KOPT-K1 (cell line): ENCODE measurements around the gene KCNN1.

Experiments used
- H3K27ac ChIP-seq: fragments of 200-600 bp; sonication (generic); 2 replicates; pipeline ENCODE4 v1.5.1; 2016; ENCODE audit warnings: antibody characterized with exemption, mild to moderate bottlenecking, low read depth, low read length; ENCODE audit not compliant: poor library complexity, severe bottlenecking
- H3K36me3 ChIP-seq: fragments of 200-600 bp; sonication (generic); 2 replicates; pipeline ENCODE4 v1.5.1; 2017; ENCODE audit warnings: antibody characterized with exemption, mild to moderate bottlenecking, low read length, moderate library complexity; ENCODE audit not compliant: insufficient read depth
- H3K9me3 ChIP-seq: fragments of 200-600 bp; sonication (generic); 2 replicates; pipeline ENCODE4 v1.5.1; 2017; ENCODE audit warnings: antibody characterized with exemption, low read length, mild to moderate bottlenecking; ENCODE audit not compliant: insufficient read depth, poor library complexity, severe bottlenecking

Gene KCNN1

GRCh38 chr19:17953316-17953801, 13.5 kb upstream of the KCNN1 start:
- Histone ChIP-seq H3K27ac (no peak overlapping the region), H3K9me3 (no peaks in the 10 kb centered on the region), H3K36me3 (no peaks in the 10 kb centered on the region)

DNA sequence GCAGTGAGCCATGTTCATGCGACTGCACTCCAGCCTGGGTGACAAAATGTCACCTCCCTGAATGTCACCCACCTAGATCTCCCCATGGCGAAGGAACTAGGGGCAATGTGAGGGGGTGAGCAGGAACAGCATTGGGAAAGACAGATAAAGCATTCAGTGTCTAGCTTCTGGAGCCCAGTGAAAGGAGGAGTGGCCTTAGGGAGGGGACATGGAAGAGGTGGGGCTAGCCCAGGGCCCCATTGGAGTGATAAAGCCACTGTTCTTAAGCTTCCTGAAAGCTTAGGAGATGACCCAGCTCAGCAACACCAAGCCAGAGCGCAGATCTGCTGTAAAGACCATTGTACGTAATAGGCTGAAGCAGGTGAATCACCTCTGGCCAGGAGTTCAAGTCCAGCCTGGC, 13.0 kb upstream of the KCNN1 start:
- Histone ChIP-seq H3K9me3 (no peaks in the 10 kb centered on the region), H3K27ac (no peak overlapping the region), H3K36me3 (no peaks in the 10 kb centered on the region)

- Histone ChIP-seq H3K27ac (no peak overlapping the region), H3K9me3 (no peaks in the 10 kb centered on the region)
These were observed 12.5 kb upstream of the KCNN1 start for GRCh38 chr19:17954401-17954800.

DNA sequence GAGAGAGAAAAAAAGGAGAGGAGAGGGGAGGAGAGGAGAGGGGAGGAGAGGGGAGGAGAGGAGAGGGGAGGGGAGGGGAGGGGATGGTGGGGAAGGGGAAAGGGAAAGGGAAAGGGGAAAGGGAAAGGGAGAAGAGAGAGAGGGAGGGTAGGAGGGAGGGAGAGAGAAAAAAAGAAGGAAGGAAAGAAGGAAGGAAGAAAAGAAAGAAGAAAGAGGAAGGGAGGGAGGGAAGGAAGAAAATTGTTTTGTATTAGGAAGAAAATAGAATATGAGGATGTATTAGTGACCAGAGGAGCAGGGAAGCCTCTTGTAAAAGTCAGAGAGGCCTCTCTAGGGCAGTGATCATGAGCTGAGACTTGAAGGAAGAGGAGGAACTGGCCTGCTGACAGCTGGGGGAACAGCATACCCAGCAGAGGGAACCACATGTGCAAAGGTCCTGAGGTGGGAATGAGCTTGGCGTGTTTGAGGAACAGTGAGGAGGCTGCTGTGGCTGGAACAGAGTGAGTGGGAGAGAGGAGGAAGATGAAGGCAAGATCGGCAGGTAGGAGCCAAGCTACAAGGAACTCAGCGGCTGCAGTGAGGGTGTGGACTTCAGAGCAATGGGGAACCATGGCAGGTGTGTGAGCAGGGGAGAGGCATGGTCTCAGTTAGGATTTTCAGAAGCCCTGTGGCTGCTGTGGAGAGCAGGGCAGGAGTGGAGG, 9.6 kb upstream of the KCNN1 start:
- H3K9me3 ChIP-seq = no peaks in the 10 kb centered on the region
- H3K27ac ChIP-seq = no peak overlapping the region
- H3K36me3 ChIP-seq = no peaks in the 10 kb centered on the region

More at GRCh38 chr19:17954401-17954800, 12.5 kb upstream of the KCNN1 start:
- no peaks in the 10 kb centered on the region for H3K36me3 ChIP-seq

- H3K27ac ChIP-seq = no peak overlapping the region
- no peaks in the 10 kb centered on the region for H3K9me3 ChIP-seq
- no peaks in the 10 kb centered on the region for H3K36me3 ChIP-seq
These were observed 9.0 kb upstream of the KCNN1 start for GRCh38 chr19:17957885-17958284.

- Histone ChIP-seq H3K27ac (no peak overlapping the region), H3K36me3 (no peaks in the 10 kb centered on the region), H3K9me3 (no peaks in the 10 kb centered on the region)
These were observed 2.8 kb upstream of the KCNN1 start for GRCh38 chr19:17963936-17964691.

- H3K27ac ChIP-seq = no peak overlapping the region
- H3K9me3 ChIP-seq = no peaks in the 10 kb centered on the region
- no peaks in the 10 kb centered on the region for H3K36me3 ChIP-seq
These were observed 1.4 kb upstream of the KCNN1 start for GRCh38 chr19:17965370-17966128.

GRCh38 chr19:17966129-17966483, 801 bp upstream of the KCNN1 start:
- no peaks in the 10 kb centered on the region for H3K9me3 ChIP-seq

GRCh38 chr19:17967257-17968051, 547 bp downstream of the KCNN1 start:
- H3K27ac ChIP-seq = no peak overlapping the region

More at GRCh38 chr19:17966129-17966483, 801 bp upstream of the KCNN1 start:
- no peak overlapping the region for H3K27ac ChIP-seq
- H3K36me3 ChIP-seq = no peaks in the 10 kb centered on the region

DNA sequence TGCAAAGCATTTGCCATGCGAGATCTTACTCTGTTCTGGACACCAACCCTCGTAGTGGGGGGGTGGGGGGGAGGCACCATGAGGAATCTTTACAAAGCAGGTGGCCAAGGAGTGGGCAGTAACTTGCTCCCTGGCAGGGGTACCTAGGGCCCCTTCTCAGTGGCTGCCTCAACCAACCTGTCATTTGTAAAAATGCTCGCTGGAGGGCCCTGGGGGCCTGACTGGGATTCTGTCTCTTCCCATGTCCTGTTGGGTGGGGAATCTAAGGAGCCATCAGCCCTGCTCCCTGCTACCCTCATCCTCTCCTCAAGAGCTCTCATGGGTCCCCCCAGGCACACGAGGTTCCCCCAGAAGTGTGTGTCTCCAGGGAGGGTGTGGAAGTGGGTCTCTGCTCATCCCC, 1.5 kb downstream of the KCNN1 start:
- Histone ChIP-seq H3K36me3 (no peaks in the 10 kb centered on the region), H3K27ac (no peak overlapping the region), H3K9me3 (no peaks in the 10 kb centered on the region)

More at GRCh38 chr19:17967257-17968051, 547 bp downstream of the KCNN1 start:
- H3K36me3 ChIP-seq = no peaks in the 10 kb centered on the region
- no peaks in the 10 kb centered on the region for H3K9me3 ChIP-seq

- Histone ChIP-seq H3K9me3 (no peaks in the 10 kb centered on the region), H3K36me3 (no peaks in the 10 kb centered on the region), H3K27ac (no peak overlapping the region)
These were observed 2.3 kb downstream of the KCNN1 start for GRCh38 chr19:17969096-17969792.

DNA sequence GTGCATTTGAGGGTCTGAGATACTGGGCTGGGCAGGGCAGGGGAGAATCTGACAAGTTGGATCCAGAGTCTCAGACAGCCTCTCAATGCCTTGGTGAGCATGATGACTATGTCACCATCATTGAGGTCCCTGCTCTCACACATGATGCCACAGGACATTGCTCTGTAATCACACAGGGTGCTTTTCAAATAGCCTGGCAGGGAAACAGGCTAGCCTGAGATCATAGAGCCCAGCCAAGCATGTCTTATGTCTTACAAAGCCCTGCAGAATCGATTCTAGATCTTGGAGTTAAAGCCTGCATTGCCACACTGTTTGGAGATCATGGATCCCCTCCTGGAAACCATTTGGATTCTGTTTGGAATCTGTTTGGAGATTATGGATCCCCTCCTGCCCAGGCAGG, 5.3 kb downstream of the KCNN1 start:
- no peaks in the 10 kb centered on the region for H3K9me3 ChIP-seq

GRCh38 chr19:17973759-17974158, 6.9 kb downstream of the KCNN1 start:
- no peak overlapping the region for H3K27ac ChIP-seq
- no peaks in the 10 kb centered on the region for H3K9me3 ChIP-seq
- no peaks in the 10 kb centered on the region for H3K36me3 ChIP-seq

More for the DNA sequence above, 5.3 kb downstream of the KCNN1 start:
- Histone ChIP-seq H3K36me3 (no peaks in the 10 kb centered on the region), H3K27ac (no peak overlapping the region)

DNA sequence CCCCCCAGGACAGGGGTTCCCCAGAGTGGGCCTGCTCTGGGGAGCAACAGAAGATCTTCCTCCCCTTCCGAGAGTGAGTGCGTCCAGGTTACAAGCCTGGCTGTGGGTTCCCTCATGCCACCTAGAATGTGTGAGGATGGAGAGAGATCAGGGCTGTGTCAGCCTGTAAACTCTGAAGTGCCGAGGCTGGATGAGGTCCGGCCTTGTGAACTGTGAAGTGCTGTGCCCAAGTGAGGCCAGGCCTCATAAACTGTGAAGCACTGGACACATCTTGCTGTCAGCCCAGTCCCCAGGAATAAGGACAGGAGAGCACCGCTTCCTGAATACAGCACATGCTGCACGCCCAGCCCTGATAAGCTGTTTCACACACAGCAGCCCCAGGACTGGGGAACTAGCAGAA, 7.6 kb downstream of the KCNN1 start:
- Histone ChIP-seq H3K27ac (no peak overlapping the region), H3K36me3 (no peaks in the 10 kb centered on the region), H3K9me3 (no peaks in the 10 kb centered on the region)
